ENCODE data around the gene EPHB1.

- TF ChIP-seq POLR2A (IDR thresholded peaks at IDR 0.05) (no peak), CTCF (IDR thresholded peaks at IDR 0.05) (no peak), EP300 (IDR thresholded peaks at IDR 0.05) (no peak)
Observed at GRCh38 chr3:134903837-134904236, 108.8 kb downstream of the EPHB1 start.
